NCI-H526 treated with DMSO at 0.1 percent for 48 hours (cell line): Measurements from ENCODE around the gene NDC1.
"Not testable (repeated sequence)": the region's sequence is repeated elsewhere in the genome, so short reads cannot be mapped to it uniquely, and the experiment has no call there.

Experiments
- DNase-seq: peaks from one replicate; lab custom pipeline; 2025; lab: John Stamatoyannopoulos, UW

NDC1 gene

DNA sequence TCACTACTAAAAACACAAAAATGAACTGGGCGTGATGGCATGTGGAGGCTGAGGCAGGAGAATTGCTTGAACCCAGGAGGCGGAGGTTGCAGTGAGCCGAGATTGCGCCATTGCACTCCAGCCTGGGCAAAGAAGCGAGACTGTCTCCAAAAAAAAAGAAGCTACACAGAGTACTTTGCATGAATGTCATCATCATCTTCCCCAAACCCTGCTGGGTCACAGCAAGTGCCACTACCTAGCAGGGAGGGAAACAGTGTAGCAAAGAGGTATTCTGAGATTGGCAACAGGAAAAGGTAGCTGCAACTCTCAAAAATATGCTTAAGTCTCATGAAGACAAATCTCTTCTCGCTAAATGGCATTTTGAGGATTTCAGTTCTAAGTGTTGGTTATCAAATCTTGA is 12.8 kb downstream of the NDC1 start:
- DNase-seq: no peak

DNA sequence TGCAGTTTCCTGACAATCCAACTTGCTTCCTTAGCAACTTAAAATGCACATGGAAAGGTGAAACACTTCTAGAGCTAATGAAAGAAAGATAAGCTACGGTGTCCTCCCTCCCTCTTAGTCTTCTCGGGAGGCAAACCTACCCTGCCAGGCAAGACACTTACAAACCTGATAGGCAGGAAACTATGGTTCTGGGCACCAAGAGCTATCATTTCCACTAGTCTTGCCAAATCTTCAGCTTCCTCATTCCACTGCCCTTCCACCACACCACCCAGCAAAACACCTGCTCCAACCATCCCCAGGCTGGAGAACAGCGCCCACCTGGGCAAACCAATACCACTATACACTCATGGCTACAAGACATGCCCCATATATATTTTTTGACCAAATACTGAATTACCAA is 15.2 kb downstream of the NDC1 start:
- DNase-seq: no peak

DNA sequence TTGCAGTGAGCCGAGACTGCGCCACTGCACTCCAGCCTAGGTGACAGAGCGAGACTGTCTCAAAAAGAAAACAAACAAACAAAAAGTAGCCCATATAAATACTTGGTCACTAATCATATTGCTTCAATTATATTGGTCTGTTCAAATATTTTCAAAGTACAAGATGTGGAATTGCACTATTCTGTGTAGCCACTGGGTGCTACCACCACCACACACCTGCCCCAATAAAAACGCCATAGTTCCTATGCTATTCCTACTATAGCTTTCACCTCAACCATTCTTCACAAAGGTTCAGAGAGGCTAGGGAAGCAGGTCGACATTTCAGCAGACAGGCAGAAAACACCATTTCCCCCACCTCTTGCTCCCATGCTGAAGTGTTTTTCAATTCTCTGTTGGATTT is 16.7 kb downstream of the NDC1 start:
- DNase-seq: no peak

DNA sequence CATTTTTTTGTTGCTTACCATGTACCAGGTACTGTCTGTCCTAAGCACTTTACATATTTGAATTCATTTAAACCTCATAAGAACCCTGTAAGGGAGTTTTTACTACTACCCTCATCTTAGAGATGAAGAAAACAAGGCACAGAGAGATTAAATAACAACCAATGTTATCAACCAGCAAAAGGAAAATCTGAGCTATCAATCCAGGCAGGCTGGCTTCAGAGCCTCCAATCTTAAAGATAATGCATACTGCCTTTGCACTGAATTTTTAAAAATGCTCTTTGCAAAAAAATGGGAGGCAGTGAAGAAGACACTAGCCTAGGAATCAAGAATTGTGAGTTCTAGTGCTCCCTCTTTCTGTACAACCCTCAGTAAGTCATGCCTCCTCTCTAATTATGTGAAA is 18.7 kb downstream of the NDC1 start:
- no peak for DNase-seq

DNA sequence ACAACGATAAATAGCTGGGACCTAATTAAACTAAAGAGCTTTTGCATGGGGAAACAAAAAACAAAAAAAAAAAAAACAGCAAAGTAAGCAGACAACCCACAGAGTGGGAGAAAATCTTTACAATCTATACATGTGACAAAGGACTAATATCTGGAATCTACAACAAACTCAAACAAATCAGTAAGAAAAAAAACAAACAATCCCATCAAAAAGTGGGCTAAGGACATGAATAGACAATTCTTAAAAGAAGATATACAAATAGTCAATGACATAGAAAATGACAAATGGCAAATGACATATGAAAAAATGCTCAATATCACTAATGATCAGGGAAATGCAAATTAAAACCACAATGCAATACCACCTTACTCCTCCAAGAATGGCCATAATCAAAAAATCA is 21.5 kb downstream of the NDC1 start:
- not testable (repeated sequence) for DNase-seq

DNA sequence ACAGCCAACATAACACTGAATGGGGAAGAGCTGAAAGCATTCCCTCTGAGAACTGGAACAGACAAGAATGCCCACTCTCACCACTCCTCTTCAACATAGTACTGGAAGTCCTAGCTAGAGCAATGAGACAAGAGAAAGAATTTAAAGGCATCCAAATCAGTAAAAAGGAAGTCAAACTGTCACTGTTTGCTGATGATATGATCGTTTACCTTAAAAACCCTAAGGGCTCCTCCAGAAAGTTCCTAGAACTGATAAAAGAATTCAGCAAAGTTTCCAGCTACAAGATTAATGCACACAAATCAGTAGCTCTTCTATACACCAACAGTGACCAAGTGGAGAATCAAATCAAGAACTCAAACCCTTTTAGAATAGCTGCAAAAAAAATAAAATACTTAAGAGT is 22.6 kb downstream of the NDC1 start:
- not testable (repeated sequence) for DNase-seq

DNA sequence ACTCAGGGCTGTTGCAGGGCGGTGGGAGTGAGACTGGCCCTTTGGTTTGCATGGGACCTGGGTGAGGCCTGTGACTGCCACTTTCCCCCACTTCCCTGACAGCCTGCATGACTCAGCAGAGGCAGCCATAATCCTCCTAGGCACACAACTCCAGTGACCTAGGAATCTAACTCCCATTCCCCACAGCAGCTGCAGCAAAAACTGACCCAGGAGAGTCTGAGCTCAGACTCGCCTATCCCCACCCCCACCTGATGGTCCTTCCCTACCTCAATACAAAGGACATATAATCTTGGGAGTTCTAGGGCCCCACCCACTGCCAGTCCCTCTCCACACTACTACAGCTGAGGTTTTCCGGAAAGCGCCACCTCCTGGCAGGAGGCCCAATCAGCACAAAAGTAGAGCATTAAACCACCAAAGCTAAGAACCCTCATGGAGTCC is 26.7 kb downstream of the NDC1 start:
- DNase-seq: no peak

DNA sequence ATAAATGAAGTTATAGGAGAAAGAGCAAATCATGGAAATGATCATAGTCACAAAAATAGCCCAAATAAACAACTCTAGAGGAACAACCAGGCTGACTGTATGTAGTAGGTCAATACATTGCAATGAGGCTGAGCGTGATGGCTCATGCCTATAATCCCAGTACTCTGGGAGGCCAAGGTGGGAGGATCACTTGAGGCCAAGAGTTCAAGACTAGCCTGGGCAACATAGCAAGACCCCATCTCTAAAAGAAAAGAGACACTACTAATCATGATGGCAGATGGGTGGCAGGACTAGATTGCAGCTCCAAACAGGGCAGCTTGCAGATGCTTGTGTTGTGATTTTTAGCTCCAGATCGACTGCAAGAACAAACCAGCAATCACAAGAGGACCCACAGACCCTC is 27.6 kb downstream of the NDC1 start:
- no peak for DNase-seq

DNA sequence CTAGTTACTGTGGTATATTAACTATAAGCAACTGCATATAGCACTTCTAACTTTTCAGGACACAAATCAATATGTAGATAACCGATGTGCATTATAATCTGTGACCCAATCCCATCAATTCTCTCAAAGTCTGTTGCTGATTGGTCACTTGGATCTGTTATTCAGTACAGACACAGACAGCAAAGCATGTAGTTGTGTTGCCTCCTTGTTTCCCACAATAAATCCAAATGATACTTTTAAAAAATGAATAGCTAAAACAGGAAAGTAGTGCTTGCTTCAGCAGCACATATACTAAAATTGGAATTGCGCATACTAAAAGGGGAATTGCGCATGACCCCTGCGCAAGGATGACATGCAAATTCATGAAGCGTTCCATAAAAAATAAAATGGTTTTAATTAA is 28.1 kb downstream of the NDC1 start:
- no peak for DNase-seq

DNA sequence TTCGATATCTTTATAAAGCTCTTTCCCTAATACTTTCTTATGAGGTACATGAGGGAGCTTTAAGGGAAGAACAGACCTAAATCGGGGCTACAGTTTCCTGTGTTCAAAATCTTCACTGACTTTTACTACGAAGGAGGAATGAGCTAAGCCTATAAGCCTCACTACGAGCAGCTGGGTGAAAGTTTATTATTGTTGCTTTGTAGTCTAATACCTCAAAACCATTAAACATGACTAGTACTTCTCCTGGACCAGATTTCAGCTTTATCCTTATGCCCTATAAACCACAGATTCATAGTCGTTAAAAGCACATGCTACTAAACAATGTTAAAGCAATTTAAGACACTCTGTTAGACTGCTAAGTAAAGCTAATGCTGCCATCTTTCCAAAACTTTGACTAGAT is 30.2 kb downstream of the NDC1 start:
- DNase-seq: no peak

DNA sequence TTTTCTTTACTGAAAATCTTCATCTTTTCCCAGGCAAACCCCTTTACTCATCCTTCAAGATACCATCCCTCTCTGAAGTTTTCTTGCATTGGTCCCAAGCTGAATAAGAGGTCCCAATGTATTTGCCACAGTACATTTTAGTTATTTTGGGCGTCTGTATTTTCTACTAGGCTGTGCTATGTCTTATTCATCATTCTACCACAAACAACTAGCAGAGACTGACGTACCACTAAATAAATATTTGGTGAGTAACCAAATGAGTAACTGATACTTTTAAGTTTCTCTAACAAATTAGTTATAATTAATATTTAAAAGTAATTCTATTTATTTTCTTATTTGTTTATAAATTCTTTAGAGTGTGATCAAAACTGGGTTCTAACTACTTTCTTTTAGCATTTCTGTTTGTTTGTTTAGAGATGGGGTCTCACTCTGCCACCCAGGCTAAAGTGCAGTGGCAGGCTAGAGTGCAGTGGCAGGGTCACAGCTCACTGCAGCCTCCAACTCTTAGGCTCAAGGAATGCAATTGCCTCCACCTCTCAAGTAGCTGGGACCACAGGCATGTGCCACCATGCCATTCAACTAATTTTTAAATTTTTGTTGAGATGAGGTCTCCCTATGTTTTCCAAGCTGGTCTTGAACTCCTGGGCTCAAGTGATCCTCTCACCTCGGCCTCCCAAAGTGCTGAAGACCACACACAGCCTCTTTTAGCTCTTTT is 33.1 kb downstream of the NDC1 start:
- no peak for DNase-seq

DNA sequence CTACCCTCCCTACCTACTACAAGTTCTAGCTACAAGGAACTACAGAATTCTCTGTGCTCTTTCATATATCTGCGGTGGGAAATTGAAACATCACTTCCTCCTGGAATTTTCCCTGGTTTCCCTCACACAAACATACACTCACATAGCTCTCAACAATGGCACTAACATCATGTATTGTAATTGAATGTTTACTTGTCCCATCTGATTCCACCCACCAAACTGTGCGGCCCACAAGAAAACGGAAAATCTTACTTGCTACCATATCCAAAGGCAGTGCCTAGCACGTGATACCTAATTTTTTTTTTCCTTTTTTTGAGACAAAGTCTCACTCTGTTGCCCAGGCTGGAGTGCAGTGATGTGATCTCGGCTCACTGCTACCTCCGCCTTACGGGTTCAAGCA is 33.9 kb downstream of the NDC1 start:
- DNase-seq: no peak

DNA sequence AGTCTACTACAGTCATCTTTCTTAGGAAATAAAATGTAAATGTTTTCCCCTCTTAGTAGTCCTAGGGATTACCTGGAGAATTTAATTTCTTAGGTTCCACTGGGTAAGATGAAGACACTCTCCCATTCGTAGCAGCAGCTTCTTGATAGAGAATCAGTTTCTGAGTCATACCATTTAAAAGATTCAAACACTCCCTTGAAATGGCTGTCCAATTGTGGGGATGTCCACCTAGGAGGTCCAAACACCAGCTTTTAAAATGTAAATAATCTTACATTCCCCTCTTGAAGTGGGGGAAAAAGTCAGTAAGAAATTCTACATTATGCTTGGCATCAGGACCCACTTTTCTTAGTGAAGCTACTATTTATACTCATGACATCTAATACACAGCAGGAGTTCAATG is 37.5 kb downstream of the NDC1 start:
- no peak for DNase-seq

DNA sequence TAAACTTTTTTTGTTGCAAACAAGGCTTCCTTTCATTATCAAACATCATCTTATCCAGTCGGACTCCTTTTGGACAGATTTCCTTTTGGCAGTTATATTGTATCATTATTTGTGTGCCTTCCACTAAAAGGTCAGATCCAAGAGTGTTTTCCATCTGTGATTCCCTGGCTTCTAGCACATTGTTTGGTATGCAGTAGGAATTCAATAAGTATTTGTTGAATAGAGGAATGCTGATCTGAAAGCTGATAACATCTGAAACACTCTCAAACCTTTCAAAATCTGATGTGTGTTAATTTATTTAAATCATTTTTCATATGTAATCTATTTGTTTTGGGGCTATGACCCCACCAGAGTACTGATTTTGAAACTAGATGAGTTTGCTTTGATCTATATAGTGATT is 39.0 kb downstream of the NDC1 start:
- no peak for DNase-seq

DNA sequence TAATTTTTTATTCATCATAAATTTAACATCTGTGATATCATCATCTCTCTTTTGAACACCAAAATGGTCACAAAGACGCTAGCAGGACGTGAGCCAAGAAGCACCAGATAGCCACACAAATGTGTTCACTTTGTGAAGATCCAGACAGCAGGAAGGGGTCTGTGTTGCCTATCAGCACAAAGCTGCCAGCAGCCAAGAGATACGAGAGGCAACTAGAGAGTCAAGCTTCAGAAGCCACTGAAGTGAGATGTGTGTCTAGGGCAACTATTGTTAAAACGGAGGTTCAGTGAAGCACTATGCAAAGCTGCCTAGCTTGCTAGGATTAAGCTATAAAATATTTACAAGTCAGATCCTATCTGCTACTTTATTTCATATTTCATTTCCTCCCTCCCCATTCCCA is 45.3 kb downstream of the NDC1 start:
- peak; percentile 8 for DNase-seq

DNA sequence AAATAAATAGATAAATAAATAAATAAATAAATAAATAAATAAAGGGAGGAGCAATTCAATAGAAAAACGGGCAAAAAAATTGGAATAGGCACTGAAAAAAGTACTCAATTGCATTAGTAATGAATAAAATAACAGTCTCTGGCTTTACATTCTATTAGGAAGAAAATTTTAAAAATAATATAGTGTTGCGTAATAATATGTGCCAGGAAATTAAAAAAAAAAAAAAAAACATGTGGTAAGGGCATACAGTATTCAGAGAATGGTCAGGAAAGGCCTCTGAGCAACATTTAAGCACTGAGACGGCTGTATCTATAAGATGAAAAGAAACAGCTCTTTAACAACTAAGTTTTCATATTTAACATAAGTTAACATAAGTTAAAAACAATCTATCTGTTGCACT is 50.4 kb downstream of the NDC1 start:
- no peak for DNase-seq

DNA sequence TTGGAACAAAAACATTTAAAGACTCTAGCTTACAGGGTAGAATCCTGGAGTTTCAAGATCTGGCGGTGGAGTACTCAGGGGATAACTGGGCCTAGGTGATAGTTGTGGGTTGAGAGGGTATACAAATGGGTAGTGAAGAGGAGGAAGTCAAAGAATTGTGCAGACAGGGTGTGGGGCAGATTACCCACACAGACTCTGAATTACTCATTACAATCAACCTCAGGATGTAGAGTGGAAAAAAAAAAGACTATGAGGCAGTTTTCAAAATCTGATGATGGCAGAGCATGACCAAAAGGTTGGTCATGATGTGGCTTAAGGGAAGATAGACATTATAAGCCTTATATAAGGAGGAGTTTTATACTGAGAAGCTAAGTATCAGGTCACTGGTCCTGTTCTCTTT is 55.0 kb downstream of the NDC1 start:
- no peak for DNase-seq

DNA sequence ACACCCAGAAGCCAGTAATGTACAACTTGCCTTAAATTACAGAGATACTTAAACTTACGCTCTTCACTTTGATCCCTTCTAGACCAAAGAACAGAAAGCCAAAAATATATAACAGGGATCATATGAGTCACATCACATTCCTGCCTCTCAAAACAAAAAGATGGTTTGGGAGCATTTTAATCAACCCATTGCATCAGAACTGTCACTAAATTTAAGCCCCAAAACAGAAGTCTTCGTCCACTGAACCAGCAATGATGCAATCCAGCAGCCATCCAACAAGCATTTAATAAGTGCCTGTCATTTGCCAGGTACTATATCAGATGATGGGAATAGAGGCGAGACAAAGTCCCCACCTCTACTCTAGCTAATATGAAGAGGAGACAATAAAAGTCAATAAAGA is 56.4 kb downstream of the NDC1 start:
- DNase-seq: no peak

DNA sequence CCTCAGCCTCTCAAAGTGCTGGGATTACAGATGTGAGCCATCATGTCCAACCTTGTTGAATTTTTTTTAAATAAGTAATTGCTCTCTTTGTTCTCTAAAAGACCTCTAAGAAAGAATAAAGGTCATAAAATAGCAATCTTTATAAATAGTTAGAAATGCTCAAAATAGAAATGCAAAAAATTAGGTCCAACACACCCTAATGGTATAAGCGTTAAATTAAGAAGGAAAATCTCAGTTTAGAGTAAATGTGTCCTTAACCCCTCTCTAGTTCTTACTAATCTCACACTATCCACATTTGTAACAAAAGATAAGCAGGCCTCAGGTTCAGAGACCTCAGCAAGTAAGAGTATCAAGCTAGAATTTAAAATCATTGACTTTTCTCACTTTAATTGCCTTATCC is 60.8 kb downstream of the NDC1 start:
- no peak for DNase-seq

DNA sequence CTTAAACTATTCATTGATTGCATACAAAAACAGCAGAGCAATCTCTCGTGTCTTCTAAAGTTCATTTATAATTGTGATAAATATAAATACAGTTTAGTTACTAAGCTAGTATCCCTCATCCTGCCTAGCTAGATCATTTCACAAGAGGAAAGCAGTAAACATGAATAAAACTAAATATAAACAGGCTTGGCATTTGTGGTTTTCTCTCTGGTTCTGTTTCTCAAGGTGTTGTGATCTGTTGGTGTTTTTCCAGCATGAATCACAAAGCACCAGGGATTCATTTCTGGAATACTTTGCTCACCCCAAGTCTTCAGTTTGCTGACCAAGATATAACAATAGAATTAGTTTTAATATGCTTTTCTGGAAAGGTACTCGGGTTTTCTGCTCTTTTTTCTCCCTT is 66.4 kb downstream of the NDC1 start:
- no peak for DNase-seq

DNA sequence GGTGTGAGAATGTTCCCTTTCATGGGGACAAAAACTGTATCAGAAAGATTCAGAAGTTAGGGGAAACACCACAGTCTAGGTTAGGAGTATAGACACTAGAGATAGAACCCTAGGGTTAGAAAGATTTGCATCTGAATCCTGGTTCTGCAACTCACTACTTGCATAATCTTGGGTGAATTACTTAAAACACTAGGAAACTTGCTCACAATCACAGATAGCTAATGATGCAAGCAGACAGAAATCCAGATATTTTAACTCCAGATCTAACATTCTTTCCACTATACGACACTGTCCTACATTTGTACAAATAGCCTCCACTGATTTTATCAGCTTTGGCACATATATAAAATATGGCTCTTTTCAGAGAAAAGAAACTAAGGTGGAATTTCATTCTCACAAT is 68.3 kb downstream of the NDC1 start:
- no peak for DNase-seq

DNA sequence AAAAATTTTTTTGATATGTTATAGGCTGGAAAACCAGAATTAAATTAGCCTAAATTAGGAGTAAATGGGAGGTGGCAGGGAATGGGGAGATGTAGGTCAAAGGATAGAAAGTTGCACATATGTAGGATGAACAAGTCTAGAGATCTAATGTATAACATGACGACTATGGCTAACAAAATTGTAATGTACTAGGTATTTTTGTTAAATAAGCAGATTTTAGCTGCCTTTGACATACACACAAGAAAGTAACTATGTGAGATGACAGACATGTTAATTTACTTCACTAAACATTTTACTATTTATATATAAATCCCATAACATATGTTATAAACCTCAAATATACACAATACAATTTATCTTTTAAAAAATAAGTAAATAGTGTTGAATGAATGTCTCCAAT is 68.9 kb downstream of the NDC1 start:
- DNase-seq: no peak

DNA sequence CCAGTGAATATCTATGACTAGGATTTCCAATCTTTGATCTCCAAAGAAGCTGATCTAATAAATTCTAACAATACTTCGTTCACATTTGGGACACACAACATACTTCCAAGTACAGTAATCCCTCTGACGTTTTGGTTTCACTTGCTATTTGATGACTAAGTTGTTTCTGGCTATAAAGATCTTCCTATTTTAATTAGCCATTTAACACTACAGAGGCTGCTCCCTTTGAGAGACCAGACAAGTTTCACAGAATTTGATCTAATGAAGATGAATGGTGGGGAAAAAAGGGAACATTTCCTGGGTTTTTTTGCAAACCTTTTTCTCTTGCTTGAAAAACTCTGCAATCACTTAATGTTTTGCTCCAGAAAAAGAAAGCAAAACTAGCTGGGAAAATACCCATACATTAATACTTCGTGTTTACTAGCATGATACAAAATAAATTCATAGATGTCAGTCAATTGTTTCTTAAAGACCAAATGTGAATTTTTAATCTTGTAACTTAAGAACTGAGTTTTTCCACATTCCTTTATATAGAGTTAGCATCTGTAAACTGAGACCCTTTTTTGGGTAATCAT is 71.2 kb downstream of the NDC1 start:
- DNase-seq: no peak

DNA sequence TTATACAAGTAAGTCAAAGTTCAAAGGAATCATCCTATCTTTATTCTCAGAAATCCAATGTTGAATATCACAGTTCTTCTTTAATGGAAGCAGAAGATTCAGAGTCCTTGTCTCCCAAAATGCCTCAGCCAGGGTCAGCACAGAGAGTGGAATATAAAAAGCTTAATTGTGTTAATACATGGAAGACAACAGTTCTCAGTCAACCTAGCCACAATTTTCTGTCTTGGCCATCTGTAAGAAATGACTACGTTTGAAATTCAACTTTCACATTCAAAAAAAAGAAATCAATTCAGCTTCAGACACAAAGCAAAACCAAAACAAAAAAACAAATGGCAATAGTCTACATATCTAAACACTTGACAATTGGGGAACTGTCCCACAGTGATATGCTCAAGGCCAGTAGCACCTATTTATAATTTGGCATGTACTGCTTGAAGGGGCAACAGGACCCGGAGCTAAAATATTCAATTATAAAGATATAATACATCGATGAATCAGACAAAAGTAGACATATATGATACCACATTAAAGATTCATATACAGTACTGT is 71.8 kb downstream of the NDC1 start:
- no peak for DNase-seq
